ENCODE data around the gene YPEL1.

The YPEL1 gene

GRCh38 chr22:21652547-21653545 is 82.7 kb downstream of the YPEL1 start:
- Mint-ChIP-seq H3K9me3 (no peaks in the 10 kb centered on the region), H3K27me3 (no peaks in the 10 kb centered on the region), H3K36me3 (peaks cover 10% of the 10 kb centered on the region), H3K4me3 (peak overlapping the region; percentile 92), H3K27ac (peak overlapping the region; percentile 82), H3K4me1 (peaks cover 39% of the 10 kb centered on the region)
- ATAC-seq = no peak

GRCh38 chr22:21652010-21652546 is 83.5 kb downstream of the YPEL1 start:
- no peaks in the 10 kb centered on the region for H3K9me3 Mint-ChIP-seq
- peak; percentile 98 for ATAC-seq
- peak overlapping the region; percentile 92 for H3K4me3 Mint-ChIP-seq
- peaks cover 10% of the 10 kb centered on the region for H3K36me3 Mint-ChIP-seq
- peaks cover 35% of the 10 kb centered on the region for H3K4me1 Mint-ChIP-seq
- peak overlapping the region; percentile 82 for H3K27ac Mint-ChIP-seq
- H3K27me3 Mint-ChIP-seq = no peaks in the 10 kb centered on the region

GRCh38 chr22:21651521-21652009 is 84.0 kb downstream of the YPEL1 start:
- no peaks in the 10 kb centered on the region for H3K27me3 Mint-ChIP-seq
- peak overlapping the region; percentile 82 for H3K27ac Mint-ChIP-seq
- H3K36me3 Mint-ChIP-seq = peaks cover 15% of the 10 kb centered on the region
- no peaks in the 10 kb centered on the region for H3K9me3 Mint-ChIP-seq
- H3K4me3 Mint-ChIP-seq = peak overlapping the region; percentile 92
- ATAC-seq = no peak
- peaks cover 35% of the 10 kb centered on the region for H3K4me1 Mint-ChIP-seq

- no peak for ATAC-seq
- Mint-ChIP-seq H3K27ac (no peak overlapping the region), H3K27me3 (no peaks in the 10 kb centered on the region), H3K4me3 (peak overlapping the region; percentile 92), H3K9me3 (no peaks in the 10 kb centered on the region), H3K4me1 (peaks cover 34% of the 10 kb centered on the region), H3K36me3 (peaks cover 21% of the 10 kb centered on the region)
Observed at GRCh38 chr22:21650823-21651520, 84.6 kb downstream of the YPEL1 start.

- Mint-ChIP-seq H3K4me3 (no peak overlapping the region), H3K27me3 (no peaks in the 10 kb centered on the region), H3K27ac (no peak overlapping the region), H3K9me3 (no peaks in the 10 kb centered on the region), H3K4me1 (peaks cover 33% of the 10 kb centered on the region), H3K36me3 (peaks cover 21% of the 10 kb centered on the region)
- ATAC-seq = no peak
Observed at GRCh38 chr22:21650280-21650679, 85.3 kb downstream of the YPEL1 start.
